Tibial artery (tissue), 4 donors: Measurements from ENCODE around the gene CFAP54.

Experiments used
- DNase-seq, 2 donors: peaks; one replicate each; pipeline ENCODE4 v3.0.0-alpha.2; 2019
- H3K27ac ChIP-seq, 2 donors: fragments of 200-600 bp; sonication (generic) in 1 of 2; 1 replicate in 1 of 2; 2 replicates in 1 of 2; pipeline ENCODE4 v1.5.1; 2018 to 2019; ENCODE audit warnings: mild to moderate bottlenecking in 1 of 2
- H3K27me3 ChIP-seq, 2 donors: fragments of 200-600 bp; sonication (generic) in 1 of 2; one replicate each; pipeline versions ENCODE4 v1.5.1 to v1.6.0; 2016 to 2019
- H3K36me3 ChIP-seq, 3 donors: fragments of 200-600 bp; sonication (generic) in 2 of 3; one replicate each; pipeline ENCODE4 v1.5.1; 2016 to 2019; ENCODE audit warnings: mild to moderate bottlenecking in 2 of 3
- H3K4me1 ChIP-seq, 4 donors: fragments of 200-600 bp; sonication (generic) in 2 of 4; 1 replicate in 3 of 4; 2 replicates in 1 of 4; pipeline ENCODE4 v1.5.1; 2016 to 2019
- H3K4me3 ChIP-seq, 2 donors: fragments of 200-600 bp; sonication (generic) in 1 of 2; 1 replicate in 1 of 2; 2 replicates in 1 of 2; pipeline ENCODE4 v1.5.1; 2018 to 2019; ENCODE audit warnings: mild to moderate bottlenecking in 2 of 2
- H3K9me3 ChIP-seq, 3 donors: fragments of 200-600 bp; sonication (generic) in 1 of 3; one replicate each; pipeline ENCODE4 v1.5.1; 2016 to 2019
- intact Hi-C: fragments of 100-400 bp; cut with DNase I; formaldehyde crosslinking; loops from one replicate; pipeline ENCODE4 v1.15.0; 2023; ENCODE audit warnings: low total_unique reads
- TF ChIP-seq, protein P1 (sequence below), 2 experiments: fragments of 200-600 bp in 1 of 2; fragments of 450-650 bp in 1 of 2; IDR thresholded peaks; one replicate each; pipeline ENCODE4 v1.5.1; 2017 to 2019; ENCODE audit warnings: antibody characterized with exemption in 2 of 2, mild to moderate bottlenecking in 1 of 2, moderate library complexity in 1 of 2

Gene CFAP54

GRCh38 chr12:96501133-96501761 is 11.9 kb downstream of the CFAP54 start:
- no peaks in the 10 kb centered on the region for H3K36me3 ChIP-seq
- no peaks in the 10 kb centered on the region for H3K27me3 ChIP-seq
- H3K27ac ChIP-seq = peak overlapping the region; percentile 0 to 2
- peak in 1 of 2 donors; percentile 35 for DNase-seq
- H3K4me3 ChIP-seq = no peak overlapping the region
- peaks cover 0 to 7% (median 0%) of the 10 kb centered on the region in 4 donors for H3K4me1 ChIP-seq
- intact Hi-C loops = no loop called here
- H3K9me3 ChIP-seq = no peaks in the 10 kb centered on the region
- TF ChIP-seq, protein P1, sequence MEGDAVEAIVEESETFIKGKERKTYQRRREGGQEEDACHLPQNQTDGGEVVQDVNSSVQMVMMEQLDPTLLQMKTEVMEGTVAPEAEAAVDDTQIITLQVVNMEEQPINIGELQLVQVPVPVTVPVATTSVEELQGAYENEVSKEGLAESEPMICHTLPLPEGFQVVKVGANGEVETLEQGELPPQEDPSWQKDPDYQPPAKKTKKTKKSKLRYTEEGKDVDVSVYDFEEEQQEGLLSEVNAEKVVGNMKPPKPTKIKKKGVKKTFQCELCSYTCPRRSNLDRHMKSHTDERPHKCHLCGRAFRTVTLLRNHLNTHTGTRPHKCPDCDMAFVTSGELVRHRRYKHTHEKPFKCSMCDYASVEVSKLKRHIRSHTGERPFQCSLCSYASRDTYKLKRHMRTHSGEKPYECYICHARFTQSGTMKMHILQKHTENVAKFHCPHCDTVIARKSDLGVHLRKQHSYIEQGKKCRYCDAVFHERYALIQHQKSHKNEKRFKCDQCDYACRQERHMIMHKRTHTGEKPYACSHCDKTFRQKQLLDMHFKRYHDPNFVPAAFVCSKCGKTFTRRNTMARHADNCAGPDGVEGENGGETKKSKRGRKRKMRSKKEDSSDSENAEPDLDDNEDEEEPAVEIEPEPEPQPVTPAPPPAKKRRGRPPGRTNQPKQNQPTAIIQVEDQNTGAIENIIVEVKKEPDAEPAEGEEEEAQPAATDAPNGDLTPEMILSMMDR (IDR thresholded peaks at IDR 0.05) = no peak

DNA sequence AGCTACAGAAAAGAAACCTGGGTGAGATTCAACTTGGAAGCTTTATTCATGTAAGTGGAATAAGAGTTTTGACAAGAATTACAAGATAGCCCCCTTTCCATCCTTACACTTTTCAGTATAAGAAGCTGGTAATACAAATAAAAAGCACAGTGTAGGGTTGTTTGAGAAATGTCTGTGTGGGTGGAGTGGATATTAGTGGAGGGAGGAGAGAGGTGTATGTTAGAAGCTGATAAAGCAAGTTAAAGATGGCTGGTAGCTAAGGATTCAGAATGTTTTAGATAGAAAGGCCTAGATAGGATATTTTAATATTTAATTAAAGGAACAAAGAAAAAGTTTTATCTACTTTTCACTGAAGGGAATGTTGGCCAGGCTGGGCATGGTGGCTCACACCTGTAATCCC is 12.5 kb downstream of the CFAP54 start:
- intact Hi-C loops = no loop called here

DNA sequence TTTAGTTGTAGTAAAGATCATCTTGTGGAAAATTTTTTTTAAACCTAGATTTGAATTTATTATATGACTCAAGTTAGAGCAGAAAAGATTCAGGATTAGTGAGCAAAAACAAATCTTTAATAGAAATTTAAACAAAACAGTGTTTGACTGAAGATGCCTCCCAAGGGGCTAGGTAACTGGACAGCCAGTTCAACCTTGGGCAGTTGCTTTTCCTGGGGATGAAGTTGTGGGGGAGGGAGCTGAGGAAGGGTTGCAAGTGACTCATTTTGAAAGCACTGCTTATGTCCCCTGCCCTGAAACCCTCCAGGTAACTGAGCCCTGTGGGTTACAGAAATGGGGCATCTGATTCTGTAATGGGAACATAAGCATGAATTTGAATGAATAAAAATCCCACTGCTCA is 13.1 kb downstream of the CFAP54 start:
- intact Hi-C loops = no loop called here
- H3K9me3 ChIP-seq = no peaks in the 10 kb centered on the region
- TF ChIP-seq, protein P1 (IDR thresholded peaks at IDR 0.05) = no peak
- H3K27me3 ChIP-seq = no peaks in the 10 kb centered on the region
- peaks cover 0 to 7% (median 0%) of the 10 kb centered on the region in 4 donors for H3K4me1 ChIP-seq
- DNase-seq = no peak
- no peak overlapping the region for H3K4me3 ChIP-seq
- no peaks in the 10 kb centered on the region for H3K36me3 ChIP-seq
- no peak overlapping the region for H3K27ac ChIP-seq

More for the DNA sequence above, 12.5 kb downstream of the CFAP54 start:
- DNase-seq = no peak
- no peak overlapping the region for H3K4me3 ChIP-seq
- no peaks in the 10 kb centered on the region for H3K9me3 ChIP-seq
- peak overlapping the region; percentile 0 to 2 for H3K27ac ChIP-seq
- H3K27me3 ChIP-seq = no peaks in the 10 kb centered on the region
- no peaks in the 10 kb centered on the region for H3K36me3 ChIP-seq
- TF ChIP-seq, protein P1 (IDR thresholded peaks at IDR 0.05) = no peak
- H3K4me1 ChIP-seq = peaks cover 0 to 7% (median 0%) of the 10 kb centered on the region in 4 donors

DNA sequence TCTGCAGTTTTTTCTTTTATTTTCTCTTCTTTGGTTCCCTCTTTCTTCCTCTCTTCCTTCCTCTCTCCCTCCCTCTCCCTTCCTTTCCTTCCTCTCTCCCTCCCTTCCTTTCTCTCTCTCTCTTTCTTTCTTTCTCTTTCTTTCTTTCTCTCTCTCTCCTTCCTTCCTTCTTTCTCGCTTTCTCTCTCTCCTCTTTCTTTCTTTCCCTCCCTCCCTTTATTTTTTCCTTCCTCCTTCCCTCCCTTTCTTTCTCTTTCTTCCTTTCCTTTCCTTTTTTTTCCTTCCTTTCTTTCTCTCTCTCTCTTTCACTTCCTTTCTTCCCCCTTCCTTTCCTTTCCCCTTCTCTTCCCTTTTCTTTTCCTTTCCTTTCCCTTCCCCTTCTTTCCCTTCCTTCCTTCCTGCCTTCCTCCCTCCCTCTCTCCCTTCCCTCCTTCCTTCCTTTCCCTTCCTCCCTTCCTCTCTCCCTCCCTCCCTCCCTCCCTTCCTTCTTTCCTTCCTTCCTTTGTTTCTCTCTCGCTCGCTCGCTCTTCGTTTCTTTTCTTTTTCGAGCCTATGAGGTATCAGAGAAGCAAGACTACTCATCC is 13.7 kb downstream of the CFAP54 start:
- no peaks in the 10 kb centered on the region for H3K27me3 ChIP-seq
- H3K4me1 ChIP-seq = peaks cover 0 to 7% (median 0%) of the 10 kb centered on the region in 4 donors
- intact Hi-C loops = no loop called here
- no peak for DNase-seq
- H3K9me3 ChIP-seq = no peaks in the 10 kb centered on the region
- TF ChIP-seq, protein P1 (IDR thresholded peaks at IDR 0.05) = no peak
- no peak overlapping the region for H3K4me3 ChIP-seq
- H3K36me3 ChIP-seq = no peaks in the 10 kb centered on the region
- no peak overlapping the region for H3K27ac ChIP-seq

- H3K27ac ChIP-seq = no peak overlapping the region
- no peak overlapping the region for H3K4me3 ChIP-seq
- H3K36me3 ChIP-seq = no peaks in the 10 kb centered on the region
- intact Hi-C loops = no loop called here
- no peak for DNase-seq
- TF ChIP-seq, protein P1 (IDR thresholded peaks at IDR 0.05) = no peak
- peaks cover 0 to 7% (median 0%) of the 10 kb centered on the region in 4 donors for H3K4me1 ChIP-seq
- H3K9me3 ChIP-seq = no peaks in the 10 kb centered on the region
- H3K27me3 ChIP-seq = no peaks in the 10 kb centered on the region
Observed at GRCh38 chr12:96503976-96504375, 14.6 kb downstream of the CFAP54 start.
